NCI-H2227 (cell line): Measurements from ENCODE around the gene ACSBG1.
"Not testable (repeated sequence)": the region's sequence is repeated elsewhere in the genome, so short reads cannot be mapped to it uniquely, and the experiment has no call there.

Source experiments
- DNase-seq: peaks from one replicate; lab custom pipeline; 2025; ENCODE audit not compliant: unreplicated experiment; lab: John Stamatoyannopoulos, UW

ACSBG1 gene

GRCh38 chr15:78170848-78171773 lies 63.3 kb downstream of the ACSBG1 start:
- DNase-seq: no peak

- no peak for DNase-seq
These were observed 65.8 kb downstream of the ACSBG1 start for GRCh38 chr15:78168608-78169007.

- DNase-seq: no peak
These were observed 67.0 kb downstream of the ACSBG1 start for GRCh38 chr15:78167227-78167888.

GRCh38 chr15:78164010-78164409 lies 70.4 kb downstream of the ACSBG1 start:
- no peak for DNase-seq

GRCh38 chr15:78162038-78162437 lies 72.3 kb downstream of the ACSBG1 start:
- DNase-seq: no peak

GRCh38 chr15:78159395-78159794 lies 75.0 kb downstream of the ACSBG1 start:
- no peak for DNase-seq

GRCh38 chr15:78157203-78157602 lies 77.2 kb downstream of the ACSBG1 start:
- no peak for DNase-seq

GRCh38 chr15:78156653-78157052 lies 77.7 kb downstream of the ACSBG1 start:
- DNase-seq: no peak

- no peak for DNase-seq
These were observed 78.9 kb downstream of the ACSBG1 start for GRCh38 chr15:78155355-78155939.

- no peak for DNase-seq
These were observed 79.4 kb downstream of the ACSBG1 start for GRCh38 chr15:78154955-78155354.

- DNase-seq: not testable (repeated sequence)
These were observed 83.3 kb downstream of the ACSBG1 start for GRCh38 chr15:78151075-78151474.

- DNase-seq: peak; percentile 17
These were observed 84.3 kb downstream of the ACSBG1 start for GRCh38 chr15:78149805-78150751.

- DNase-seq: peak; percentile 96
These were observed 85.1 kb downstream of the ACSBG1 start, which contains the start of gene IDH3A for GRCh38 chr15:78149068-78149804. Gene IDH3A, plus strand, starts transcription at chr15:78149362. Its CDS starts 42 bp downstream, at chr15:78149404.

- no peak for DNase-seq
These were observed 85.8 kb downstream of the ACSBG1 start for GRCh38 chr15:78148392-78149067.

- no peak for DNase-seq
These were observed 86.8 kb downstream of the ACSBG1 start for GRCh38 chr15:78147566-78147965.

- DNase-seq: no peak
These were observed 87.8 kb downstream of the ACSBG1 start for GRCh38 chr15:78146425-78147154.

GRCh38 chr15:78142332-78142731 lies 92.0 kb downstream of the ACSBG1 start:
- no peak for DNase-seq

- no peak for DNase-seq
These were observed 94.1 kb downstream of the ACSBG1 start for GRCh38 chr15:78140292-78140691.

- no peak for DNase-seq
These were observed 94.8 kb downstream of the ACSBG1 start for GRCh38 chr15:78139578-78139977.
